ENCODE measurements around the gene LRP1.

Gene LRP1

DNA sequence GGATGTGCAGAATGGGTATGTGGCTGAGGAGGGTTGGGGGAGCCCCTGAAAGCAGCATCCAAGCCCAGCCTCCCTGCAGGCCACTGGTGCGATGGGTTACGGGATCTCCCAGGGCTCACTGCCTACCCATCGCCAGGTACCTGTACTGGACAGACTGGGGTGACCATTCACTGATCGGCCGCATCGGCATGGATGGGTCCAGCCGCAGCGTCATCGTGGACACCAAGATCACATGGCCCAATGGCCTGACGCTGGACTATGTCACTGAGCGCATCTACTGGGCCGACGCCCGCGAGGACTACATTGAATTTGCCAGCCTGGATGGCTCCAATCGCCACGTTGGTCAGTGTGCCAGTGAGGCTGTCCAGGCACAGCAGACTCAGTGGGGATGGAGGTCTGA lies 70.0 kb downstream of the LRP1 start:
- DNase-seq: no peak

DNA sequence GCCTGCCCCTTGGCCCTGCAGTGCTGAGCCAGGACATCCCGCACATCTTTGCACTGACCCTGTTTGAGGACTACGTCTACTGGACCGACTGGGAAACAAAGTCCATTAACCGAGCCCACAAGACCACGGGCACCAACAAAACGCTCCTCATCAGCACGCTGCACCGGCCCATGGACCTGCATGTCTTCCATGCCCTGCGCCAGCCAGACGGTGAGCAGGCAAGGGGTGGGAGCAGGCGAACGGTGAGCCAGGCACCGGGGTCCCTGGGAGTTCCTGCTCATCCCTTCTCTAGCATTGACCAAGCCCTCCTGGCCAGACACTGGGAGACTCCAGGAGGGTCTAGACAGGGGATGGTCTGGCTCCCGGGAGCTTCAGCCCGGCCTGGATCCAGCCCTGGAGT lies 70.9 kb downstream of the LRP1 start:
- DNase-seq: no peak

- DNase-seq: no peak
Measured at GRCh38 chr12:57200497-57200896, 72.2 kb downstream of the LRP1 start.

DNA sequence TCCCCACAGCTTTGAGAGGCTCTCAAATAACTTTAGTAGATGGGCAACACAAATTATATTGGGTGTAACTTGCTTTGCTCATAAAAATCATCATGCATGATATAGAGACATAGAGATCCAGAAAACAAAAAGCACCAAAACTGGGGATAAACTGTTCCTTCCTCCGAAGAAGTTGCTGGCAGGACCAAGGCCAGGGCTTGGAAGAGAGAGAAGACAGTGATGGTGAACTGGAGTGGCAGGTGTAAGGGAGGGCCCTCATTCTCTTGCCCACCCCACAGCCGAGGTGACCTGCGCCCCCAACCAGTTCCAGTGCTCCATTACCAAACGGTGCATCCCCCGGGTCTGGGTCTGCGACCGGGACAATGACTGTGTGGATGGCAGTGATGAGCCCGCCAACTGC lies 72.9 kb downstream of the LRP1 start:
- no peak for DNase-seq

DNA sequence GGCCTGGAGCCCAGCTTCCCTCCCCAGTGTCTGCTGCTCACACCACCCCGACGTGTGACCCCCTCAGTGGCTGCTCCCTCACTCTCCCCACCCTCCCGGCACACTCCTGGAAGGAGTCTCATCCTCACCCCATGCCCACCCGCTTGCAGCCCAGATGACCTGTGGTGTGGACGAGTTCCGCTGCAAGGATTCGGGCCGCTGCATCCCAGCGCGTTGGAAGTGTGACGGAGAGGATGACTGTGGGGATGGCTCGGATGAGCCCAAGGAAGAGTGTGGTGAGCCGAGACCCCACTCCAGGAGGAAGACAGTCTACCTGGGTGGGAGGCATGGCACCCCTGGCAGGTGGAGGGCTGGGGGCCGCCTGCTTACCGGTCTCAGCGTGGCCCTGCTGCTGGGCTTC lies 73.3 kb downstream of the LRP1 start:
- DNase-seq: no peak

DNA sequence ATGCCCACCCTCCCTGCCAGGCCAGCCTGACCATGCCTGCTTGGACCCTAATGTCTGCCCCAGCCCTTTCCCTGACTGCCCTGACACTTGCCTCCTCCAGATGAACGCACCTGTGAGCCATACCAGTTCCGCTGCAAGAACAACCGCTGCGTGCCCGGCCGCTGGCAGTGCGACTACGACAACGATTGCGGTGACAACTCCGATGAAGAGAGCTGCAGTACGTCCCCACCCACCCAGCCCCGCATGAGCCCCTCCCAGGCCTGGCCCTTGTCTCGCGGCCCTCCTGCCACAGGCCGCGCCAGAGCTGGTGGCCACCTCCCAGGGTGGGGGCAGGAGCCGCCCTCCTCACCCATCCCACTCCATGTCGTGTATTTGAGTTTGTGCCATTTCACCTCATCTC lies 74.0 kb downstream of the LRP1 start:
- no peak for DNase-seq

DNA sequence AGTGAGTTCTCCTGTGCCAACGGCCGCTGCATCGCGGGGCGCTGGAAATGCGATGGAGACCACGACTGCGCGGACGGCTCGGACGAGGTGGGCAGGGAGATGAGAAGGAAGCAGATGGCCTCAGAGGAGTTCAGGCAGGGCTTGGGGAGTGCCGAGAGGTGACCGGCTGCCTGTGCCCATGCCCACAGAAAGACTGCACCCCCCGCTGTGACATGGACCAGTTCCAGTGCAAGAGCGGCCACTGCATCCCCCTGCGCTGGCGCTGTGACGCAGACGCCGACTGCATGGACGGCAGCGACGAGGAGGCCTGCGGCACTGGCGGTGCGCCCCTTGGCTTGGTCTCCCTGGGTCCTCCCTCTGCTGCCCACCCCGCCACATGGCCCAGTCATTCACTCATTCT lies 74.9 kb downstream of the LRP1 start:
- no peak for DNase-seq

GRCh38 chr12:57203791-57204190 lies 75.5 kb downstream of the LRP1 start:
- DNase-seq: no peak

- no peak for DNase-seq
Measured at GRCh38 chr12:57204454-57204853, 76.2 kb downstream of the LRP1 start.

- no peak for DNase-seq
Measured at GRCh38 chr12:57205186-57205585, 76.9 kb downstream of the LRP1 start.

GRCh38 chr12:57205931-57206330 lies 77.6 kb downstream of the LRP1 start:
- DNase-seq: no peak

DNA sequence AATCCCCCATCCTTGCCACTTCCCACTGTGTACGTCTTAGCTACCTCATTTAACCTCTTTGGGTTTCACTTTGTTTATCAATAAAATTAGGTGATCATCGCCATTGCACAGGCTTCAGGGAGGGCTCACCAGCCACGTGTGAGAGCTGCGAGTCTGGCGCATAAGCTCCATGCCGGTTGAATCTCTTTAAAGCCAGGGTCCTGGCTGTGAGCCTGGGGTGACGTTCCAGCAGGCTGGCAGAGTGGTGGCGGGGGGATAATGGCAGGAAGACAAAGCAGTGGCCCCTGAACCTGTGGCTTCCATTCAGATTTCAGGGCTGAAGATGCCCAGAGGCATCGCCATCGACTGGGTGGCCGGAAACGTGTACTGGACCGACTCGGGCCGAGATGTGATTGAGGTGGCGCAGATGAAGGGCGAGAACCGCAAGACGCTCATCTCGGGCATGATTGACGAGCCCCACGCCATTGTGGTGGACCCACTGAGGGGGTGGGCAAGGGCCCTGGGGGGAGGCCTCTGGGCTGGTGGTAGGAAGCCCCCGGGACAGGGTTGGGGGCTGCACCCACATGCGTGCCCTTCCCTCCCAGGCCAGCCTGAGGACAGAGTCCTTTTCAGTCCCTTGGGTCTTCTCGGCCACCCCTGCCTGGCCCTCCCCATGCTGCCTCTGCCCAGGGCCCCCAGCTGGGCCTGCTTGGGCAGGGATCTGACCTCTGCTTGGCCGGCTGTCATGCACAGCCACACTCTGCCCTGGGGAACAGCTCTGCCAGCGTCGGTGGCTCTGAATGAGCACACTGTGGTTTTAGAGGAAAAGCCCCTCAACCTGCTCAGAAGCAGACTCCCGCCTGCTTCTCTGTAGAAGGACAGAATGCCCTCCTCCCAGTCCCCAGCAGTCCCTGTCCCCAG lies 79.7 kb downstream of the LRP1 start:
- no peak for DNase-seq

DNA sequence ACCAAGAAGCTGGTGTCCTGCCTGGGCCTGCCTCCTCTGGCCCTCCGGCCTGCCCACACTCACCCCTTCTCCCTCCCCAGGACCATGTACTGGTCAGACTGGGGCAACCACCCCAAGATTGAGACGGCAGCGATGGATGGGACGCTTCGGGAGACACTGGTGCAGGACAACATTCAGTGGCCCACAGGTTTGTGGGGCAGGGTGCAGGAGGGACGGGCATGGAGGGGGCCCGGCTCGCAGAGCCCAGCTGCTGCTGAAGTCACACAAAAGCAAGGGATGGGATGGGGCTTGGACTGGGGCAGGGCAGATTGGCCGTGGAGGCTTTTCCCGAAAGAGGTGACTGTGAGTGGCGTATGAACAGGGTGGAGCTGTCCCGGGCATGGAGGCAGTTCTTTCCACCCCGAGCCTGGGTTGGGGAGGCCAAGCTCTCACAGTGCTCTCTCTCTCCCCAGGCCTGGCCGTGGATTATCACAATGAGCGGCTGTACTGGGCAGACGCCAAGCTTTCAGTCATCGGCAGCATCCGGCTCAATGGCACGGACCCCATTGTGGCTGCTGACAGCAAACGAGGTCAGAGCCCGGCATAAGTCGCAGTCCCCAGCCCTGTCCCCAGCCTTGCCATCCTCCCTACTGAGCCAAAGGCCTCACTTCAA lies 80.5 kb downstream of the LRP1 start:
- no peak for DNase-seq

- DNase-seq: no peak
Measured at GRCh38 chr12:57209916-57210315, 81.6 kb downstream of the LRP1 start.

DNA sequence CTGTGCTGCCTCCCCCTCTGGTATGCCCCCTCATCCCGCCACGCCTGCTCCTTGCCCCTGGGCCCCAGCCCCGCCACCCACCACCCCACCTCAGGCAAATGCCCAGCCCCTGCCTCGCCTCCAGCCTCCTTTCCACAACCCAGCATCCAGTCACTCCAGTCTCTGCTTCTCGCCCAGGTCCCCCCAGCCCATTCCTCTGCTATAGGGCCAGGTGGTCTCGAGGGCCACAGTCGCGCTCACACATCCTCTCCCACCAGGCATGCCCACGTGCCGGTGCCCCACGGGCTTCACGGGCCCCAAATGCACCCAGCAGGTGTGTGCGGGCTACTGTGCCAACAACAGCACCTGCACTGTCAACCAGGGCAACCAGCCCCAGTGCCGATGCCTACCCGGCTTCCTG lies 82.2 kb downstream of the LRP1 start:
- DNase-seq: no peak

DNA sequence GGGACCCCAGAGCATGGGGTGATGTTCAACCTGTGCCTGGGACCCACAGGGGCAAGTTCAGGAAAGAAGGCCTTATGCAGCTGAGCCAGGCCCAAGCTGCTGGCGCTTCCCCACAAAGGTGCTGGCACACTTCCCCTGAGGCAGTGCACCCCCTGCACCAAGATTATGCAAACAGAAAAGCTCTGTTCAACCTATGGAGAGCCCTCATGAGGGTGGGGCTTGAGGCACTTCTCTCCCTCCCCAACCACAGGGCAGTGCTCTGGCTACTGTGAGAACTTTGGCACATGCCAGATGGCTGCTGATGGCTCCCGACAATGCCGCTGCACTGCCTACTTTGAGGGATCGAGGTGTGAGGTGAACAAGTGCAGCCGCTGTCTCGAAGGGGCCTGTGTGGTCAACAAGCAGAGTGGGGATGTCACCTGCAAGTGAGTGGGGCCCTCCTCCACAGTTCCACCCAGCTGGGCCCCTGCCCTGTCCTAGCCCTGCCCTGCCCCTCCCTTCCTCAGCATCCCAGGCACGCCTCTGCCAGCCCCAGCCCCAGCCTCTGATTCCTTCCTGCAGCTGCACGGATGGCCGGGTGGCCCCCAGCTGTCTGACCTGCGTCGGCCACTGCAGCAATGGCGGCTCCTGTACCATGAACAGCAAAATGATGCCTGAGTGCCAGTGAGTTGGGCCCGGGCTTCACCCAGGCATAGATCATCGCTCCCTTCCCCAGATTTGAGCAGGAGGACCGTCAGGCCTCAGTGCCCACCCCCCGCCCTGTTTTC lies 82.8 kb downstream of the LRP1 start:
- DNase-seq: no peak

GRCh38 chr12:57211791-57212700 lies 83.8 kb downstream of the LRP1 start:
- DNase-seq: no peak

GRCh38 chr12:57212701-57213057 lies 84.4 kb downstream of the LRP1 start:
- DNase-seq: no peak

- DNase-seq: peak; percentile 84
Measured at GRCh38 chr12:57213058-57213715, 84.9 kb downstream of the LRP1 start.

- DNase-seq: no peak
Measured at GRCh38 chr12:57213763-57214397, 85.6 kb downstream of the LRP1 start.

DNA sequence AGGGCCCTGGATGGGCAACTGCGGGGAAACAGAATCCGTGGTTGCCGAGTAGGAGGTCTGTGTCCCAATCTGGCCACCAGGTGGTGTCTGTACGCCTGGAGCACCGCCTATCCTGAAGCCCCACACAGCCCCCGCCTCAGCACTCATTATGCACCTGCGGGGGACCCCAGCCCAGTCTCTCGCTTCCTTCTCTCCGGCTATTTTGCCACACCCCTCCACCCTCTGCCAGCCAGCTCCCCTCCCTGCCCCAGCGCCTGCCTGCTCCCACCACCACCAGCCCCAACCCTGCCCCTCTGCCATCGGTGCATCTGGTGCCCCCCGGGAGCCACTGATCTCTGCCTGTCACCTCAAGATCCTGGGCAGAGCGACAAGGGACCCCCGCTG lies 86.1 kb downstream of the LRP1 start:
- DNase-seq: peak; percentile 82

DNA sequence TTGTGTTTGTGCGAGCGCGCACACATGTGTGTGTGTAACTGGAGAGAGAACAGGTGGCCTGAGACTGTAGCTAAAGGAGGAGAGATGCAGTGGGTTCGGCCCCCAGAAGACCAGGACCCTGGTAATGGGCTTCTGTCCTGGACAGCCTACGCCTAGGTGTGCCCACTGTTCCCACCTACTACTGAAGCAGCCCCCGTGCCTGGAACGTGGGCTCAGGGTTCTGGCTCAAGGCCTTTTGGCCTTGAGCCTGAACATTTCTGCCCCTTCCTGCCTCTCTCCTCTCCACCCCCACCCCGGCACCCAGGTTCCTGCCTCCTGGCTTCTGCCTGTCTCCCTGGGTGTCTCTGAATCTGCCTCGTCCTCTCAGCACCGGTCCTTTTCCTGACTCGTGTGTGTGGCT lies 86.8 kb downstream of the LRP1 start:
- DNase-seq: no peak

All from NCI-H2171 treated with DMSO at 0.1 percent for 48 hours (cell line).